Lower leg skin (tissue), 4 donors: ENCODE measurements around the gene PEX14. TPM values are rescaled to one million over a fixed set of nuclear protein-coding genes. Genes with fewer than 3 reads are reported as not detected.

Source experiments
- DNase-seq, 2 donors: peaks; one replicate each; pipeline ENCODE4 v3.0.0-alpha.2; 2019; ENCODE audit warnings: low spot score in 2 of 2
- H3K4me3 ChIP-seq: fragments of 200-600 bp; sonication (generic); 2 replicates; pipeline ENCODE4 v1.5.1; 2017; ENCODE audit warnings: mild to moderate bottlenecking, low read depth; ENCODE audit not compliant: poor library complexity, severe bottlenecking
- POLR2A ChIP-seq, 2 donors: fragments of 450-650 bp; IDR thresholded peaks; one replicate each; pipeline ENCODE4 v1.6.1; 2016 to 2017; ENCODE audit warnings: antibody characterized with exemption in 2 of 2, mild to moderate bottlenecking in 1 of 2, moderate library complexity in 1 of 2
- WGBS, 2 donors: methylation state at CpG; one replicate each; pipeline ENCODE4 v1.1.5; 2018; 5-methylcytosine and 5-hydroxymethylcytosine counted together
- intact Hi-C: fragments of 100-400 bp; cut with DNase I; formaldehyde crosslinking; loops from one replicate; pipeline ENCODE4 v1.15.0; 2023; ENCODE audit warnings: low total_unique reads
- total RNA-seq, 4 donors: library from RNA; depleted of rRNA; stranded (reverse); fragments of >200 nt; gene quantifications; one replicate each; pipeline ENCODE4 v1.1.0, GENCODE V29; 2016
- TF ChIP-seq, protein P1 (sequence below), 3 donors: fragments of 450-650 bp; IDR thresholded peaks; one replicate each; pipeline ENCODE4 v1.5.1; 2016; ENCODE audit warnings: antibody characterized with exemption in 3 of 3, mild to moderate bottlenecking in 3 of 3, moderate library complexity in 2 of 3

Gene PEX14
- total RNA-seq, 4 donors from 2014 or later: 14.1 to 22.8 (median 18.9) TPM

DNA sequence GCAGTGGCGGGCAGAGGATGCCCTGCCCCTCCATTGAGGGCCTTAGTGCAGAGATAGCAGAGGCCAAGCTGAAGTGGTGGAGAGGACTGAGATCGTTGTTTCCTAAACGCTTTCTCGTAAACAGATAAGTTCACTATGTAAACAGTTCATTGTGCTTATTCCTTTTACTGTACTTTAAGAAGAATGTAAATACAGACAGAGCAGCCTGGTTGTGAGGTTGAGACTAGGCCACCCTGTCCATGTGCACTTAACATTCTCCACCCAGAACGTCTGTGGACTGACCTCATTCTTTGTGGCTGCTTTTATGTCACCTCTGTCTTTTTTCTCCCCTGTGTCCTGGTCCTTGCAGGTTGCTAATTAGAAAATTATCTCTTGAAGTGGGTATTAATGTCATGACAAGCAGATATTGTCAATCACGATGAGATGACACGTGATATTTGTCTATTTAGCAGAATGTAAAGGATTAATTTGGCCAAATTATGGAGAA lies 36.0 kb upstream of the PEX14 start:
- no peak for DNase-seq
- H3K4me3 ChIP-seq: no peak overlapping the region
- WGBS, 2 donors: 83 to 85% methylated on average over 7 of the region's 7 CpGs
- TF ChIP-seq, protein P1, sequence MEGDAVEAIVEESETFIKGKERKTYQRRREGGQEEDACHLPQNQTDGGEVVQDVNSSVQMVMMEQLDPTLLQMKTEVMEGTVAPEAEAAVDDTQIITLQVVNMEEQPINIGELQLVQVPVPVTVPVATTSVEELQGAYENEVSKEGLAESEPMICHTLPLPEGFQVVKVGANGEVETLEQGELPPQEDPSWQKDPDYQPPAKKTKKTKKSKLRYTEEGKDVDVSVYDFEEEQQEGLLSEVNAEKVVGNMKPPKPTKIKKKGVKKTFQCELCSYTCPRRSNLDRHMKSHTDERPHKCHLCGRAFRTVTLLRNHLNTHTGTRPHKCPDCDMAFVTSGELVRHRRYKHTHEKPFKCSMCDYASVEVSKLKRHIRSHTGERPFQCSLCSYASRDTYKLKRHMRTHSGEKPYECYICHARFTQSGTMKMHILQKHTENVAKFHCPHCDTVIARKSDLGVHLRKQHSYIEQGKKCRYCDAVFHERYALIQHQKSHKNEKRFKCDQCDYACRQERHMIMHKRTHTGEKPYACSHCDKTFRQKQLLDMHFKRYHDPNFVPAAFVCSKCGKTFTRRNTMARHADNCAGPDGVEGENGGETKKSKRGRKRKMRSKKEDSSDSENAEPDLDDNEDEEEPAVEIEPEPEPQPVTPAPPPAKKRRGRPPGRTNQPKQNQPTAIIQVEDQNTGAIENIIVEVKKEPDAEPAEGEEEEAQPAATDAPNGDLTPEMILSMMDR (IDR thresholded peaks at IDR 0.05): no peak
- no peak for TF ChIP-seq POLR2A (IDR thresholded peaks at IDR 0.05)
- intact Hi-C loops: no loop called here

DNA sequence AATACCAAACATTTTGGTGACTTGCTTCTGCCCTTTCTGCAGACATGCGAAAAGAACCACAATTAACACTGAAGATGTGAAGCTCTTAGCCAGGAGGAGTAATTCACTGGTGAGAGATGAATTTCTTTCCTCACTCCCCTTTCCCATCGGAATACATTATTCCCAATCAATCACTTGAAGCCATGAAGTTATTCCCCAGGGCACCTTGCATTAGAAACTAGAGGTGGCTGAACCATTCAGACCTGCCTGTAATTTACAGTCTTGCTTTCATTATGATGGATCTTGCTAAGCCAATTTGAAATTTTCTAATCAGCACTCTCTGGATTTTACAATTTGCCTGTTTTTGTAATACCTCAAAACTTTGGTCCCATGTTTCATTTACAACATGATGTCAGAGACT lies 34.4 kb upstream of the PEX14 start:
- no peak for DNase-seq
- no peak overlapping the region for H3K4me3 ChIP-seq
- WGBS, 2 donors: 89 to 91% methylated on average over 2 of the region's 2 CpGs
- no peak for TF ChIP-seq POLR2A (IDR thresholded peaks at IDR 0.05)
- TF ChIP-seq, protein P1 (IDR thresholded peaks at IDR 0.05): no peak
- intact Hi-C loops: no loop called here

DNA sequence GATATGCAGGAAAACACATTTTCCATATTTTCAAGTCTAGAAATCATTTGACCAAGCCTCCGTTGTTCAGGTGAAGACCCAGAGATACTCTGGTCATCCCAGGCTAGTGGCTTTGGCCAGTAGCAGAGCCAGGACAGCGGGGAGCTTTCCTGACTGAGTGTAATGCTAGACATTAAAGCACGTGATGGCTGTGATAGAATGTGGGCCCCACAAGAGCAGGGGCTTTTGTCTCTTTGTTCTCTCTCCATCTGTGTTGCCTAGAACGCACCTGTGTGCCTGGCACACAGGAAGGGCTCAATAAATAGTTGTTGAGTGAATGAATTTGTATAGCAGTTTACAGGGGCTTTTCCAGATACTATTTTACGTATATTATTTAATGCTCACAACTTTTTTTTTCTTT lies 34.0 kb upstream of the PEX14 start:
- no peak overlapping the region for H3K4me3 ChIP-seq
- 93 to 96% methylated on average over 5 of the region's 5 CpGs for WGBS, 2 donors
- DNase-seq: no peak
- TF ChIP-seq POLR2A (IDR thresholded peaks at IDR 0.05): no peak
- TF ChIP-seq, protein P1 (IDR thresholded peaks at IDR 0.05): no peak
- intact Hi-C loops: no loop called here

DNA sequence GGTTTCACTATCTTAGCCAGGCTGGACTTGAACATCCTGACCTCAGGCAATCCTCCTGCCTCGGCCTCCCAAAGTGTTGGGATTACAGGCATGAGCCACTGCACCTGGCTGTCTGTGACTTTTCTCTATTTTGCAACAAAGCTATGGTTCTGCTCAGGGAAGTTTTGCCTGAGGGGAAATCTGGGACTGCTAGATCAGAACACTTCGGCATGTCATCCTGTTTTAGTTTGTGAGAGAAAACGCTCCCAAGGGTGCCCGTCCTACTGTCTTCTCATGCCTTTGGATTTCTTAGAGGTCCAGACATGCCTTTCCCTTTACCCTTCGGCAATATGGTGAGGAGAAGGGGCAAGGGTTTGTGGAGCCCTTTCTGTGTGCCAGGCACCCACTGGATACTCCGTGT lies 30.5 kb upstream of the PEX14 start:
- WGBS, 2 donors: 72 to 82% methylated on average over 6 of the region's 6 CpGs
- intact Hi-C loops: no loop called here
- TF ChIP-seq, protein P1 (IDR thresholded peaks at IDR 0.05): no peak
- no peak for DNase-seq
- no peak overlapping the region for H3K4me3 ChIP-seq

DNA sequence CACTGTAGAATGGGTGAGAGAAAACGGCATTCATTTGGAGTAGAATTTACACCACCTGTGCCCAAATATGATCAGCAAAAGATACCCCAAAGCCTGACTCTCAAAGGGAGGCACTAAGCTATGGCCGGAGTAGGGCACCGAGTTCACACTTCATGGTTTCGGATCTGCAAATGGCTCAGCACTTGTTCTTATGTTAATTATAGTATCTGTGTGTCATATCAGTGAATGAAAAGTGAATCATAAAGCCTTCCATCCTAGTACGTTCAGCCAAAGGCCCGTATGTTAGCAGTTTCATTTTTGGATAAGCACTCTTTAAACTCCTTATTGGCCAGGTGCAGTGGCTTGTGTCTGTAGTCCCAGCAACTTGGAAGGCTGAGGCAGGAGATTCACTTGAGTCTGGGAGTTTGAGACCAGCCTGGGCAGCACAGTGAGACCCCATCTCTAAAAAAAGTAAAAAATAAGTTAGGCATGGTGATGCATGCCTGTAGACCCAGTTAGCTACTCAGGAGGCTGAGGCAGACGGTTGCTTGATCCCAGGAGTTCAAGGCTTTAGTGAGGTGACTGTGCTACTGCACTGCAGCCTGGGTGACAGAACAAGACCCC lies 29.9 kb upstream of the PEX14 start:
- no peak overlapping the region for H3K4me3 ChIP-seq
- WGBS, 2 donors: 66 to 73% methylated on average over 7 of the region's 7 CpGs
- no peak for DNase-seq
- intact Hi-C loops: no loop called here
- TF ChIP-seq POLR2A (IDR thresholded peaks at IDR 0.05): no peak
- TF ChIP-seq, protein P1 (IDR thresholded peaks at IDR 0.05): no peak
